Sigmoid colon (tissue), 7 donors: Measurements from ENCODE around the gene GPM6B. TPM values are rescaled to one million over a fixed set of nuclear protein-coding genes. Genes with fewer than 3 reads are reported as not detected.

Experiments used
- DNase-seq: peaks from one replicate; pipeline ENCODE4 v3.0.0-alpha.2; 2019
- H3K27ac ChIP-seq, 4 donors: fragments of 200-600 bp; sonication (generic); one replicate each; pipeline ENCODE4 v1.5.1; 2016 to 2019; ENCODE audit warnings: mild to moderate bottlenecking in 1 of 4
- H3K27me3 ChIP-seq, 3 donors: fragments of 200-600 bp; sonication (generic); one replicate each; pipeline ENCODE4 v1.5.1; 2019; ENCODE audit warnings: mild to moderate bottlenecking in 1 of 3
- H3K36me3 ChIP-seq, 4 donors: fragments of 200-600 bp; sonication (generic); one replicate each; pipeline ENCODE4 v1.5.1; 2016 to 2019
- H3K4me1 ChIP-seq, 4 donors: fragments of 200-600 bp; sonication (generic); one replicate each; pipeline ENCODE4 v1.5.1; 2017 to 2019
- H3K4me3 ChIP-seq, 4 donors: fragments of 200-600 bp; sonication (generic); one replicate each; pipeline ENCODE4 v1.5.1; 2017 to 2019; ENCODE audit warnings: mild to moderate bottlenecking in 2 of 4, moderate library complexity in 1 of 4
- H3K9me3 ChIP-seq, 4 donors: fragments of 200-600 bp in 3 of 4; sonication (generic) in 3 of 4; one replicate each; pipeline versions ENCODE4 v1.5.1 to v1.6.1; 2013 to 2019
- EP300 ChIP-seq, 4 donors: sonication (generic); formaldehyde crosslinking; IDR thresholded peaks; one replicate each; pipeline ENCODE4 v1.6.1; 2017; ENCODE audit warnings: antibody characterized with exemption in 4 of 4
- POLR2A ChIP-seq, 2 donors: fragments of 450-650 bp; IDR thresholded peaks; one replicate each; pipeline ENCODE4 v1.6.1; 2016; ENCODE audit warnings: antibody characterized with exemption in 2 of 2, mild to moderate bottlenecking in 2 of 2, moderate library complexity in 2 of 2
- POLR2AphosphoS5 ChIP-seq, 4 donors: sonication (generic); formaldehyde crosslinking; IDR thresholded peaks; one replicate each; pipeline ENCODE4 v1.6.1; 2017; ENCODE audit warnings: antibody characterized with exemption in 4 of 4
- WGBS, 2 donors: extraction: QIAGEN DNeasy Blood & Tissue Kit; methylation state at CpG; one replicate each; pipeline ENCODE4 v1.1.7; 2013; 5-methylcytosine and 5-hydroxymethylcytosine counted together
- intact Hi-C: fragments of 100-400 bp; cut with DNase I; formaldehyde crosslinking; loops from one replicate; pipeline ENCODE4 v1.15.1; 2023
- polyA plus RNA-seq, 3 donors: library from polyadenylated mRNA; stranded (reverse); fragments of 200-250 nt; gene quantifications; one replicate each; pipeline ENCODE4 v1.2.3, GENCODE V29; 2013
- total RNA-seq, 4 donors: library from RNA; depleted of rRNA; stranded (reverse); fragments of >200 nt; gene quantifications; one replicate each; pipeline ENCODE4 v1.1.0, GENCODE V29; 2016
- TF ChIP-seq, protein P1 (sequence below), 4 experiments: fragments of 450-650 bp in 3 of 4; fragments of 200-600 bp in 1 of 4; IDR thresholded peaks; one replicate each; pipeline ENCODE4 v1.5.1; 2016 to 2019; ENCODE audit warnings: antibody characterized with exemption in 4 of 4, mild to moderate bottlenecking in 3 of 4, moderate library complexity in 2 of 4
- donor health status: healthy with polysubstance abuse.
- donor health status: Bipolar disorder and iron deficiency.
- donor health status: healthy.

The GPM6B gene
- total and polyA plus RNA-seq, 7 donors, result 0.46 to 40.3 (median 24.0) TPM

DNA sequence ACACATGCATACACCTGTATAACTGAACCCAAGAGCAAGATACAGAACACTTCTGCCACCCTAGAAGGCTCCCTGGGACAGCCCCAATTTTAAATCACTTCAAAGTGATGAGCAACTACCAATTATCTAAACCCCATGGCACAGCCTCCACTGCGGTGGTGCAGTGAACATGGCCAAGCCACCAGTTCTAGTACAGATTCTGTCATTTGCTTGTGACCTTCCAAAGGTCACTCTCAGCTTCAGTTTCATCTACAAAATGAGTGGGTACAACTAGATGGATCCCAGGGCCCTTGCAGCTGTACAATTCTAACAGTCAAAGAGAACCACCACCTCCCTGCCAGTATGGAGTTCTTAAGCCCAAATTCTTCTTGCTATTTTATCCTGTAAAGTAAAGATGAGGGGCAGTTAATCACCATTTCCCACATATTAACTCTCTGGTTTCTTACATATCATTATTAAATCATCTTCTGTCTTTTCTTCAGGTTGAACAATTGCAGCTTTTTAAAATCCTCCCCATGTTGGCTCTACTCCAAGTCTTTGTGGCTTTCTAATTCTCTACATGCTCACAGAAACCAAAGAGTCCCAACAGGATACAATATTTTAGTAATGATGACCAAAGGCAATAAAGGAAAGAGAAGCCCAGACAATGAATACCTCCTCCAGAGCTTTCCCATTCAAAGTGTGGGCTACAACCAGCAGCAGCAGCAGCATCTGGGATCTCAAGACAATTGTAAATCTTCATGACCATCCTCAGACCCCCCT is 39.0 kb upstream of the GPM6B start:
- no peaks in the 10 kb centered on the region for H3K4me1 ChIP-seq
- no peaks in the 10 kb centered on the region for H3K36me3 ChIP-seq
- no peaks in the 10 kb centered on the region for H3K27me3 ChIP-seq
- no peak overlapping the region for H3K4me3 ChIP-seq
- whole genome bisulfite sequencing, 2 donors, result 90 to 92% methylated on average over 1 of the region's 1 CpG
- no peak overlapping the region for H3K27ac ChIP-seq
- H3K9me3 ChIP-seq, result no peaks in the 10 kb centered on the region
- TF ChIP-seq, protein P1, sequence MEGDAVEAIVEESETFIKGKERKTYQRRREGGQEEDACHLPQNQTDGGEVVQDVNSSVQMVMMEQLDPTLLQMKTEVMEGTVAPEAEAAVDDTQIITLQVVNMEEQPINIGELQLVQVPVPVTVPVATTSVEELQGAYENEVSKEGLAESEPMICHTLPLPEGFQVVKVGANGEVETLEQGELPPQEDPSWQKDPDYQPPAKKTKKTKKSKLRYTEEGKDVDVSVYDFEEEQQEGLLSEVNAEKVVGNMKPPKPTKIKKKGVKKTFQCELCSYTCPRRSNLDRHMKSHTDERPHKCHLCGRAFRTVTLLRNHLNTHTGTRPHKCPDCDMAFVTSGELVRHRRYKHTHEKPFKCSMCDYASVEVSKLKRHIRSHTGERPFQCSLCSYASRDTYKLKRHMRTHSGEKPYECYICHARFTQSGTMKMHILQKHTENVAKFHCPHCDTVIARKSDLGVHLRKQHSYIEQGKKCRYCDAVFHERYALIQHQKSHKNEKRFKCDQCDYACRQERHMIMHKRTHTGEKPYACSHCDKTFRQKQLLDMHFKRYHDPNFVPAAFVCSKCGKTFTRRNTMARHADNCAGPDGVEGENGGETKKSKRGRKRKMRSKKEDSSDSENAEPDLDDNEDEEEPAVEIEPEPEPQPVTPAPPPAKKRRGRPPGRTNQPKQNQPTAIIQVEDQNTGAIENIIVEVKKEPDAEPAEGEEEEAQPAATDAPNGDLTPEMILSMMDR (IDR thresholded peaks at IDR 0.05), result no peak
- TF ChIP-seq POLR2AphosphoS5 (IDR thresholded peaks at IDR 0.05), result no peak
- TF ChIP-seq EP300 (IDR thresholded peaks at IDR 0.05), result no peak
- no peak for TF ChIP-seq POLR2A (IDR thresholded peaks at IDR 0.05)
- intact Hi-C loops, result no loop called here
- no peak for DNase-seq

- intact Hi-C loops, result no loop called here
These were observed 37.1 kb upstream of the GPM6B start for GRCh38 chrX:13854003-13854402.

GRCh38 chrX:13852001-13852695 is 35.3 kb upstream of the GPM6B start:
- no peak overlapping the region for H3K4me3 ChIP-seq
- H3K27me3 ChIP-seq, result no peaks in the 10 kb centered on the region
- no peaks in the 10 kb centered on the region for H3K4me1 ChIP-seq
- DNase-seq, result no peak
- H3K9me3 ChIP-seq, result no peaks in the 10 kb centered on the region
- TF ChIP-seq POLR2AphosphoS5 (IDR thresholded peaks at IDR 0.05) (no peak), POLR2A (IDR thresholded peaks at IDR 0.05) (no peak), EP300 (IDR thresholded peaks at IDR 0.05) (no peak)
- intact Hi-C loops, result no loop called here
- no peaks in the 10 kb centered on the region for H3K36me3 ChIP-seq
- H3K27ac ChIP-seq, result no peak overlapping the region
- WGBS, 2 donors, result 70 to 77% methylated on average over 4 of the region's 4 CpGs

More at GRCh38 chrX:13854003-13854402, 37.1 kb upstream of the GPM6B start:
- no peaks in the 10 kb centered on the region for H3K36me3 ChIP-seq
- no peaks in the 10 kb centered on the region for H3K4me1 ChIP-seq
- DNase-seq, result no peak
- H3K9me3 ChIP-seq, result no peaks in the 10 kb centered on the region
- no peak for TF ChIP-seq EP300 (IDR thresholded peaks at IDR 0.05)
- TF ChIP-seq POLR2AphosphoS5 (IDR thresholded peaks at IDR 0.05), result no peak
- TF ChIP-seq POLR2A (IDR thresholded peaks at IDR 0.05), result no peak
- TF ChIP-seq, protein P1 (IDR thresholded peaks at IDR 0.05), result no peak
- 92% methylated on average over 2 of the region's 2 CpGs for WGBS, 2 donors
- no peak overlapping the region for H3K27ac ChIP-seq
- no peaks in the 10 kb centered on the region for H3K27me3 ChIP-seq
- no peak overlapping the region for H3K4me3 ChIP-seq

- 85 to 86% methylated on average over 8 of the region's 8 CpGs for WGBS, 2 donors
- H3K27me3 ChIP-seq, result no peaks in the 10 kb centered on the region
- no peak overlapping the region for H3K4me3 ChIP-seq
- no peak overlapping the region for H3K27ac ChIP-seq
- TF ChIP-seq POLR2AphosphoS5 (IDR thresholded peaks at IDR 0.05) (no peak), POLR2A (IDR thresholded peaks at IDR 0.05) (no peak), EP300 (IDR thresholded peaks at IDR 0.05) (no peak)
- TF ChIP-seq, protein P1 (IDR thresholded peaks at IDR 0.05), result no peak
- intact Hi-C loops, result no loop called here
- H3K9me3 ChIP-seq, result no peaks in the 10 kb centered on the region
- no peaks in the 10 kb centered on the region for H3K36me3 ChIP-seq
- DNase-seq, result no peak
- H3K4me1 ChIP-seq, result no peaks in the 10 kb centered on the region
These were observed 29.0 kb upstream of the GPM6B start for GRCh38 chrX:13845721-13846378.

- WGBS, 2 donors, result 78 to 88% methylated on average over 1 of the region's 1 CpG
- DNase-seq, result no peak
- TF ChIP-seq POLR2AphosphoS5 (IDR thresholded peaks at IDR 0.05) (no peak), POLR2A (IDR thresholded peaks at IDR 0.05) (no peak), EP300 (IDR thresholded peaks at IDR 0.05) (no peak)
- TF ChIP-seq, protein P1 (IDR thresholded peaks at IDR 0.05), result no peak
These were observed 26.3 kb upstream of the GPM6B start for GRCh38 chrX:13843150-13843721.

More at GRCh38 chrX:13843150-13843721, 26.3 kb upstream of the GPM6B start:
- H3K4me3 ChIP-seq, result no peak overlapping the region
- intact Hi-C loops, result no loop called here
- no peaks in the 10 kb centered on the region for H3K36me3 ChIP-seq
- no peaks in the 10 kb centered on the region for H3K9me3 ChIP-seq
- H3K27me3 ChIP-seq, result no peaks in the 10 kb centered on the region
- no peaks in the 10 kb centered on the region for H3K4me1 ChIP-seq
- no peak overlapping the region for H3K27ac ChIP-seq
